ENCODE measurements around the gene MTCL1. TPM values are rescaled to one million over a fixed set of nuclear protein-coding genes. Genes with fewer than 3 reads are reported as not detected.

MTCL1 gene
- total and polyA plus RNA-seq, 2 of the 8 experiments (the other 6 are each of a cell fraction or from before 2014, with no cell fraction given) = 16.6 to 60.8 TPM

- no peak for TF ChIP-seq CTCF (IDR thresholded peaks at IDR 0.05; ENCODE audit: control extremely low read depth in 1 of 3, insufficient read depth in 1 of 3, low read depth in 1 of 3, low read length in 3 of 3)
- TF ChIP-seq ATF3 (IDR thresholded peaks at IDR 0.05; ENCODE audit: insufficient read depth, low read depth, low read length) = no peak
- no peak for TF ChIP-seq EZH2 (IDR thresholded peaks at IDR 0.05; ENCODE audit: low read depth, low read length, severe bottlenecking)
- no peak for TF ChIP-seq SIX5 (IDR thresholded peaks at IDR 0.05; ENCODE audit: low read depth, low read length)
- no peak for TF ChIP-seq SRF (IDR thresholded peaks at IDR 0.05; ENCODE audit: low read depth, low read length)
- TF ChIP-seq RNF2 (IDR thresholded peaks at IDR 0.05; ENCODE audit: borderline replicate concordance, low read depth, low read length, missing control alignments, poor library complexity, severe bottlenecking) = no peak
- no peak for TF ChIP-seq SIRT6 (IDR thresholded peaks at IDR 0.05; ENCODE audit: low read length)
- no peak for TF ChIP-seq SP1 (IDR thresholded peaks at IDR 0.05; ENCODE audit: low read depth, low read length)
- TF ChIP-seq ASH2L (IDR thresholded peaks at IDR 0.05; ENCODE audit: low read length) = no peak
- no peak for TF ChIP-seq FOSL1 (IDR thresholded peaks at IDR 0.05; ENCODE audit: insufficient read depth, low read depth, low read length)
Observed at GRCh38 chr18:8699126-8699525, 6.2 kb upstream of the MTCL1 start (continued).
